Daoy (cell line): Measurements from ENCODE around the gene IGFBP5. TPM values are rescaled to one million over a fixed set of nuclear protein-coding genes. Genes with fewer than 3 reads are reported as not detected.
A peak's percentile ranks its signal among the peaks of the same experiment; 100 is the strongest.

Experiments
- DNase-seq: peaks from one replicate; pipeline ENCODE4 v3.0.0-alpha.2; 2015; ENCODE audit warnings: low read depth
- total RNA-seq: library from RNA; depleted of rRNA; stranded (reverse); fragments of >200 nt; shearing (Covaris generic); gene quantifications from 2 replicates; pipeline ENCODE4 v1.2.3, GENCODE V29; 2014

IGFBP5 gene
- total RNA-seq, 1 experiment from 2014 or later: 2.9 TPM

DNA sequence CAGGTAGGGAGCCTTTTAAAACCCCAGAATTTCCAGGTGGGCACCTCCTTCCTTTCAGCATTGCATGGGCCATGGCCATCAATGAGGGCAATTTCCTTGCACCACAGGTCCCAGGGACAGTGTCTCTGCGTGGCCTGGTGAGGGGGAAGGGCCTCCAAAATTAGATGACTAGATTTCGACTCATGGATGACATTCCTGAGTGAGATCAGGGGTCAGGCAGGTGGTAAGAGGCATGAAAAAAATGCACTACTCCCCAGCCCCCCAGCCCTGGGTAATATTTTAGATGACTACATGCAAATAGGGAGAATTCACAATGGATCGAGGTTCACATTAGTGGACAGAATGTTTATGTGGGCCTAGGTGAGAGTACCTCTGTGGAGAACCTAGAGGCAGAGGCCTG is 19.0 kb upstream of the IGFBP5 start:
- DNase-seq: peak; percentile 20

DNA sequence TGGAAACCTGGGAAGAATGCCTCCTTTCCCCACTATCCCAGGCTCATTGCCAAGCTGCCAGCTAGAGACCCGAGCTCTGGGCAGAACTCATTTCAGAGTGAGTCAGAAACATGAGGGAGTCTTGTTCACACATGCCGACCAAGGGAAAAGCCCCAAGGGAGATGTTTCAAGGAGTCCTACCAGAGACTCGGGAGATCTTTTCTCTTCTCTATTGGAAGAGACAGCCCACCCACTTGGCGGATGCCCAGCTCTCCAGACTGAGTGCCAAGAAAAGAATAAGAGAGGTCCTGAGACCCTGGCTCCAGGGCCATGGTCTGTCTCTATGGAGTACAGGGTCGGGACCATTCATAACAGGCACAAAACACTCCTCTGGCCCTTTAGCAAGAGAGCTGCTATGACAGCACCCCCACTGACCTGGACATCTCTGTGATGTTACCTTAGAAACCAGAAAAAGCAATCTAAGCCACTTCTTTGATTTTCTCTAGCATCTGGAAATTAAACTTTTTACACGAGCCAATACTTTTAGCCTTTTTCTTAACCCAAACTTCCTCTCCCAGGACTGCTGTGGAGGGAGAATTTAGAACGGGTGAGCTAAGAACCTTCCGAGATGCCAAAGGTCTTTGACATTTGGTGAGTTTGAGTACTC is 18.5 kb upstream of the IGFBP5 start:
- peak; percentile 84 for DNase-seq

DNA sequence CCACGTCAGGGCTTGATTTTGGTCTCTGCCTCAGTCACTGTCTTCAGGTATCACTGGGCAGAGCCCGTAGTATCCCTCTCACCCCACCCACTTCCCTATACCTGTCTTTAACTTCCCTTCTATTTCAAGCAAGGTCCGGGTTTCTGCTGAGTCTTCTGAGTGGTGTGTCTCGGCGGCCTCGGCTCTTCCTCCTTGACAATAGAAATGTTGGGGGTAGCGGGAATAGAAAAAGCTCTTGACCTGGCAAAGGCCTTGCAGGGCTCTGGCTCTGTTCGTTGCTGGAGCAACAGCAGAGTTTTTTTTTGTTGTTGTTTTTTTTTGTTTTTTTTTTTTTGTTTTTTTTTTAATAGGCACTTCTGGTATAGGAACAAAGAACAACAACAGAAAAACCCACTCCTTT is 16.0 kb upstream of the IGFBP5 start:
- no peak for DNase-seq

DNA sequence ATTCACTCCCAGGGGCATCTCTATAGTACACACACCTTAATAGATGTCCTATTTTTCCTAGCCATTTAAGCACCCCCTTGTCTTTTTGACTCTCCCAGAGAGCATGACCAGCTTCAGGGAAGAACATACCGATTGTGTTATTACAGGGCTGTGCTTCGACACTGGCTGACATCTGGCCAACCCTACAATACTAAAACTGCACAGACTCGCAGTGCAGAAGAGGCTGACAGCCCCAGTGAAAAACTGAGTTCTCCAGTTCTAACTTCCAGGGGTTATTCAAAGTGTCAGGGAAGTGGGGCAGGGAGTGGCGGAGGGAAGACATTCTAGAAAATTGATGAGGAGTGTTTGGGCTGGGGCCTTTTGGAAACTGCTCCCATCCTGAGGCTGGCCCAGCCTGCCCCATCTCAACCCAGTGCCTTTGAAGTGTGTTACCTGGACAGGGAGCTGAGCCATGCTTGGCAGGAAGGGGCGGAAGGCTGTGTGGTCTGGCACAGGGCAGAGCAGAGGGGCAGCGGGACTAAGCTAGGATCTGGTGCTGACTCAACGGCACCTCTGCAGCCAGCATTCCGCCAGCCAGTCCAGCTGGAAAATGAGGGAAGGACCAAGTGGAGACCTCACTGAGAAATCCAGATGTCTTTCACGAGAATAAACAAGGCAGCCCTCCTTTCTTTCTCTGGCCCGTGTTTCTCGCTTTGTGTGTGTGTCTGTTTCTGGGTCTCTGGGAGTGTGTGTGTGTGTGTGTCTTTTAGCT is 15.4 kb upstream of the IGFBP5 start:
- no peak for DNase-seq

DNA sequence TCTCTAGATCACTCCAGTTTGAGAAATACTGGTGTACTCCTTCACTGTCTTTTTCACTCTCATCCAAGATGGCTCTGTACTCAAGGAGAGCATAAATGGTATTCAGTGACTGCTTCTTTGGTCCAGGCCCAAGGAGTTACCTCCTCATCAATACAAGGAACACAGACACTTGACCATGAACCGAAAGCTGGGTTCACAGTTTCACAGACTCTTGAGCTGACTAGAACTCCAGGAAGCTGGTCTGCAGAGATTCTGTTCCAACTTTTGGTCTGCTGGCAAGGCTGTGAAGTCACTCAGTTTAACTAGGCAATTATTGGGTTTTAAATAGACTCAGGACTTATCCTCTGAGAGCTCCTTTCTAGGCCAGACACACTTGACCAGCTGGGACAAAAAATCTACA is 7.4 kb upstream of the IGFBP5 start:
- no peak for DNase-seq

DNA sequence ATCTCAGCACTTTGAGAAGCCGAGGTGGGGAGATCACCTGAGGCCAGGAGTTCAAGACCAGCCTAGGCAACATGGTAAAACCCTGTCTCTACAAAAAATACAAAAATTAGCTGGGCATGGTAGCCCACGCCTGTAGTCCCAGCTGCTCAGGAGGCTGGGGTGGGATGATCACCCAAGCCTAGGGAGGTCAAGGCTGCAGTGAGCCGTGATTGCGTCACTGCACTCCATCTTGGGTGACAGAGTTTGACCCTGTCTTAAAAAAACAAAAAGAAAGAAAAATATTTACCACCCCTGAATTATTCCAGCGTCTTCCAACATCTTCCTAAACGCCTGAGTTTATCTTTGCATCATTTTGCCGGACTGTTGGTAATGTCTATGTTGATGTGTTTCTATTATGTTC is 6.2 kb upstream of the IGFBP5 start:
- DNase-seq: no peak

- DNase-seq: no peak
Measured at GRCh38 chr2:216700781-216701180, 5.4 kb upstream of the IGFBP5 start.

DNA sequence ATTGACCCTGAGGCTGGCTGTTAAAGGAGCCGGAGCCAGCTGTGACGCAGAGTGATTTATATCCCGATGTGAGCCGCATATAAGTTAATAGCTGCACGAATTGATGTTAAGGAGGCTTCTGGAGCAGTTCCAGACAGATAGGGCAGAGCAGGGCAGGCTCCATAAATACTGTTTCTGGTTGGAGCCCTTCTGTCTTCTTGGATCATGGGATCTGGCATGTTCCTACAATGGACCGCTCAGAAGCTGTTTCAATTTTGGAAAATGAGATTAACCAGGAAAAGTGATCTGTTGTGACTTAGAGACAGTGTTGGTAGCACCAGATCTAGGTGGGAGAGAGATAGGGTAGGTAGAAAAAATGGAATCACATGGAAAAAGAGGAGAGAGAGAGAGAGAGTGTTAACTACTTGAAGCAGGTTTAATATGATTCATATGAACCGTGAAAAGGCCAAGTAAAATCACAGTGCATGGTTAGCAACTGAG is 4.8 kb upstream of the IGFBP5 start:
- DNase-seq: no peak

DNA sequence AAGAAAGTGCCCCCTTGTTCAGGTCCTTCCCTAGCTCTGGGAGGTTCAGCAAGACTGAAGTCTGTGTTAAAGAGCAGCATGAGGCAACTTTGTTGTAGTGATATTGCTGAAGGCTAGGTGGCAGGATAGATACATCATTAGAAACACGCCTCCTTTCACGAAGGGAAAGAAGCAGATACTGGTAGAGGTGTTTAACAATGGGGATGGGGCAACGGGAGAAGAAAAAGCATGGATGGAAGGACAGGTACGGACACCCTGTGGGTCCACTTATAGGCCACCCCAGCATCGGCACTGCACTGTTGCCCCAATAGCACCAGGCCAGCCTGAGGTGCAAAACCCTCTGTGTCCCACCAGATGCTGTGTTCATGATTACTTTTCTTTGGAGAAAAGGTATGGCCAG is 3.5 kb upstream of the IGFBP5 start:
- peak; percentile 46 for DNase-seq

- DNase-seq: no peak
Measured at GRCh38 chr2:216698293-216698692, 2.9 kb upstream of the IGFBP5 start.

- DNase-seq: peak; percentile 35
Measured at GRCh38 chr2:216696751-216697560, 1.6 kb upstream of the IGFBP5 start.

DNA sequence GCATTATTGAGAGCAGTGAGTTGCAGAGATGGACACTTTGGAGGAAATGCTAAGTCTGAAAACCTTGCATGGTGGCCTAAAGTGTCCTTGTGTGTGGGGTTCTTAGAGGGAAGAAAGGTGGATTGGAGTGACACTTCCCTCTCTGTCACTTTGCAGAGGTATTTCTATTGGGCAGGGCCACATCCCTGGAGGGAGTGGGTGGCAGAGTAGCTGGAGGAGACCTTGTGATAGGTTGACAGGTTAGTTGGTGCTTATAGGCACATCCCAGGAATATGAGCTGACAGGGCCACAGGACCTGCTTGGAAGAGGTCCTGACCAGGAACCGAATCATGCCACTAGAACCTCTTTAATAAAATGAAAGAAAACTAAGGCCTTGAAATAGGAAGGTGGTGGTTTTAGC is 972 bp upstream of the IGFBP5 start:
- no peak for DNase-seq

DNA sequence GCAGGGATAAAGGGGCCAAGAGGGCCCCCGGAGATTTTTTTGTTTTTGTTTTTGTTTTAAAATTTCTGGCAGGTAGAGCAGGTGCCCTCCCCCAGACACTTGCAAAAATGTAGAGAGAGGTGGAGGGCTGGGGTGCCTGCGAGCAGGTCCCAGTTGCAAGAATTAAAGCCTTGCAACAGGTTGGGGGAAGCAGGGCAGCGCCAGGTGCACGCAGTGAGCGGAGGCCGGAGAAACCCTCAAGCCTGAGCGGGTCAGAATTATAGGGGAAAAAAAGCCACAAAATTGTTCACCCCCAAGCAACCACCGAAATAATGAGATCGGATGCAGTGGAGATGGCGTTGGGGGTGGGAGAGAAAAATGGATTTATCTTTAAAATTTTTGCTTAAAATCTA is 527 bp downstream of the IGFBP5 start:
- DNase-seq: no peak

GRCh38 chr2:216694082-216694825 is 1.1 kb downstream of the IGFBP5 start:
- DNase-seq: peak; percentile 63

DNA sequence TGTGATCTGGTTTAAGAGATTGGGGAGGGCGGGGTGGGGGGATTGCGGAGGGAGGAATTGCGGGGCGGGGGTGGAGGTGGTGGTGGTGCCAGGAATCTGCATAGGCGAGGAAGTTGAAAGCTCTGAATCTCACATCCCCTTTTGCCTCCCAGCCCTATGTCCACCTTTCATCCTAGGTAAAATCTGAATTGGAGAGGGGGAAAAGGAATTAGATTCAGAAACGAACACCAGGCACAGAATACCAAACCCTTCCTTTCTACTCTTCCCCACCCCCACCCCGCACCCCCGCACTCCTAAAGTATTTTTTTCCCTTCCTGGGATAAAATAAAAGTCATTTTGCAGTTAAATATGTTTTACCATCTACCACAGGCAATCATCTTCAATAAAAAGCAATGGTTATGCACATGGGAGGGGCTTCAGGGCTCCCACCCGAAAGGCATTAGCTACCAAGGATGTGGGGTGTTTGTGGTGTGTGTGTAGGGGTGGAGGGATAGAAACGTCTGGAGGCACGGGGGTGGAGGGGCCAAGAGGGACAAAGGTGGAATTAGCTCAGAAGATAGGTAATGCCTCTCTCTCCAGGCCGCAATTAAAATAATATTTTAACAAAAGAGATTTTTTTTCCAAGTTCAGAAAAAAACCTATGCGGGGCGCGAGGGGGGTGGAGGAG is 1.8 kb downstream of the IGFBP5 start:
- no peak for DNase-seq

GRCh38 chr2:216692636-216693413 is 2.5 kb downstream of the IGFBP5 start:
- peak; percentile 78 for DNase-seq

GRCh38 chr2:216690853-216691741 is 4.3 kb downstream of the IGFBP5 start:
- DNase-seq: peak; percentile 79

DNA sequence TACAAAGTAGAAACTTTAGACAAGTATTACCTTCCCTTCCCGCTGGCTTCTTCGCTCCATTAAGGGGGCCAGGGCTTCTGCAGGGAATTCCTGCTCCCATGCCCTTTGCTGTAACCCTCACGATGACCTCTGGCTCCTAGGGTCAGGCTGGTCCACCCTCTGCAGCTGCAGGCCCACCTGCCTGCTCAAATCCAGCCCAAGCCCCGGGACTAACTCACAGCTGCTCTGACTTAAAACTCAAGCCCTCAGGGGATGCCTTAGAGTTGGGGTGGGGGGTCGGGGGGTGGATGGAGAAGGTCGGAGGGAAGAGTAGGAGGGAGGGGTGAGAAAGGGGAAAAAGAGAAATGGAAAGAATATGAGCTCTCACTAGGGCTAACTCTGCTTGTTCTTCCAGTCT is 4.9 kb downstream of the IGFBP5 start:
- no peak for DNase-seq

DNA sequence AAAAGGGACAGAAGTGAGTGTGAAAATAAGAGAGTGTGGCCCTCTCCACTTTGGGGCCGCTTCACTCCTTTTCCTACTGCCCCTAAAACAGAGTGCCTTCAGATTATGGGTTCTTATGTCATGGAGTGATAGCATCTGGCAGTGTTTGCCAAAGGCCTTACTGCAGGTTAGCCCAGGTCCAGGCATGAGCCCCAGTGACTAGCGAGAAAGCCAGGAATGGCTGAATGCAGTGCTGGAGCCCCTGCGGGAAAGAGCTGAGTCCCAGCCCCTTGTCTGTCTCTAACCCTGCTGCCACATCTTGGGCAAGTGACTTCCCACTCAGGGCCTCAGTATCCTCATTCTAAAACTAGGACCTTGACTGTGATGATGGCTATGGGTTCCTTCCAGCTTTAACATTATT is 6.0 kb downstream of the IGFBP5 start:
- DNase-seq: no peak
